ENCODE data around the gene COX14. TPM values are rescaled to one million over a fixed set of nuclear protein-coding genes. Genes with fewer than 3 reads are reported as not detected.

COX14 gene
- total RNA-seq, 1 experiment from 2014 or later: 41.0 TPM

GRCh38 chr12:50065726-50066310 lies 46.2 kb upstream of the COX14 start:
- H3K9ac ChIP-seq (ENCODE audit: low read length): no peak overlapping the region
- POLR2A ChIA-PET: no interaction called here
- intact Hi-C loops (cut with micrococcal nuclease): no loop called here
- no peak for TF ChIP-seq FOSL1 (IDR thresholded peaks at IDR 0.05; ENCODE audit: low read depth)
- no peak for TF ChIP-seq ZNF274 (IDR thresholded peaks at IDR 0.05; ENCODE audit: low read depth, low read length)
- no peak for TF ChIP-seq EZH2 (IDR thresholded peaks at IDR 0.05)
- no peak for TF ChIP-seq POLR2AphosphoS5 (IDR thresholded peaks at IDR 0.05; ENCODE audit: low read depth, low read length)
- TF ChIP-seq, protein P1, sequence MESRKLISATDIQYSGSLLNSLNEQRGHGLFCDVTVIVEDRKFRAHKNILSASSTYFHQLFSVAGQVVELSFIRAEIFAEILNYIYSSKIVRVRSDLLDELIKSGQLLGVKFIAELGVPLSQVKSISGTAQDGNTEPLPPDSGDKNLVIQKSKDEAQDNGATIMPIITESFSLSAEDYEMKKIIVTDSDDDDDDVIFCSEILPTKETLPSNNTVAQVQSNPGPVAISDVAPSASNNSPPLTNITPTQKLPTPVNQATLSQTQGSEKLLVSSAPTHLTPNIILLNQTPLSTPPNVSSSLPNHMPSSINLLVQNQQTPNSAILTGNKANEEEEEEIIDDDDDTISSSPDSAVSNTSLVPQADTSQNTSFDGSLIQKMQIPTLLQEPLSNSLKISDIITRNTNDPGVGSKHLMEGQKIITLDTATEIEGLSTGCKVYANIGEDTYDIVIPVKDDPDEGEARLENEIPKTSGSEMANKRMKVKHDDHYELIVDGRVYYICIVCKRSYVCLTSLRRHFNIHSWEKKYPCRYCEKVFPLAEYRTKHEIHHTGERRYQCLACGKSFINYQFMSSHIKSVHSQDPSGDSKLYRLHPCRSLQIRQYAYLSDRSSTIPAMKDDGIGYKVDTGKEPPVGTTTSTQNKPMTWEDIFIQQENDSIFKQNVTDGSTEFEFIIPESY (IDR thresholded peaks at IDR 0.05; ENCODE audit: extremely low read depth, insufficient replicate concordance, low read length): no peak
- TF ChIP-seq ZFX (IDR thresholded peaks at IDR 0.05): no peak
- no peak for TF ChIP-seq EGR1 (IDR thresholded peaks at IDR 0.05; ENCODE audit: low read depth)
- no peak for TF ChIP-seq CBX3 (IDR thresholded peaks at IDR 0.05; ENCODE audit: low read depth)
- no peak for TF ChIP-seq POLR2A (IDR thresholded peaks at IDR 0.05; ENCODE audit: borderline replicate concordance, extremely low read depth, insufficient read depth, insufficient read length)
- no peak for TF ChIP-seq ELF1 (IDR thresholded peaks at IDR 0.05; ENCODE audit: borderline replicate concordance, low read depth)
- TF ChIP-seq ATF3 (IDR thresholded peaks at IDR 0.05): no peak
- TF ChIP-seq YY1 (IDR thresholded peaks at IDR 0.05; ENCODE audit: extremely low read depth, insufficient replicate concordance, low read depth, low read length): no peak
- no peak for TF ChIP-seq MAX (IDR thresholded peaks at IDR 0.05)
- H3K36me3 ChIP-seq (ENCODE audit: control insufficient read depth in 1 of 2, insufficient read depth in 2 of 2, low read length in 2 of 2): peaks cover 4 to 11% of the 10 kb centered on the region in 2 experiments; a peak in 2 of 4 replicates
- BruUV-seq (replicated peaks): no TSS peak
- H3K4me2 ChIP-seq (ENCODE audit: low read length): peak overlapping the region; percentile 19; the same call in 1 of the 2 replicates
- H3K27me3 ChIP-seq (ENCODE audit: insufficient read depth, low read length): no peaks in the 10 kb centered on the region
- RAD21 ChIA-PET (ENCODE audit: low non-redundant PET in 1 of 2, low total read pairs in 2 of 2, uncharacterized antibody in 2 of 2, unreplicated experiment in 2 of 2): interaction anchor here in 1 of 2 experiments (0.6 kb wide), 1 partner anchor 90 kb away, joined by 3 read pairs; no protein-coding TSS in a partner anchor
- no peak overlapping the region for H3K27ac ChIP-seq (ENCODE audit: low read depth, low read length)
- no peak overlapping the region for H3K4me3 ChIP-seq (replicated peaks in 1 of 2; ENCODE audit: low read depth in 1 of 2, low read length in 2 of 2)
- H3K79me2 ChIP-seq (ENCODE audit: insufficient read depth, low read length): no peaks in the 10 kb centered on the region
- H4K20me1 ChIP-seq (ENCODE audit: insufficient read depth): no peaks in the 10 kb centered on the region
- CTCF ChIA-PET: interaction anchor here (1.8 to 3.9 kb wide), 2 partner anchors 10 to 99 kb away, joined by 5 to 19 read pairs; no protein-coding TSS in a partner anchor
- ATAC-seq (no peak), DNase-seq (ENCODE audit: low read depth, low spot score) (no peak)
- no peaks in the 10 kb centered on the region for H3K9me3 ChIP-seq (ENCODE audit: control insufficient read depth in 1 of 2, insufficient read depth in 1 of 2, low read depth in 1 of 2, low read length in 2 of 2)
- no peak overlapping the region for H2AFZ ChIP-seq (ENCODE audit: low read depth, low read length, poor library complexity, severe bottlenecking)
- H3K9me2 ChIP-seq (ENCODE audit: insufficient read depth): no peaks in the 10 kb centered on the region
- peaks cover 0 to 19% of the 10 kb centered on the region in 2 experiments; a peak in 1 of 4 replicates for H3K4me1 ChIP-seq (ENCODE audit: control insufficient read depth in 1 of 2, insufficient read depth in 2 of 2, low read length in 2 of 2)

Measured in HCT116 (cell line).